WTC11 (cell line): ENCODE data around the gene KCNMB3. TPM values are rescaled to one million over a fixed set of nuclear protein-coding genes. Genes with fewer than 3 reads are reported as not detected.
"Not testable (repeated sequence)": the region's sequence is repeated elsewhere in the genome, so short reads cannot be mapped to it uniquely, and the experiment has no call there.

Source experiments
- ATAC-seq: fragments of 200-7000 bp; cut with Tn5 transposase; 2 replicates; pipeline ENCODE4 v1.10.0; 2021; ENCODE audit warnings: mild to moderate bottlenecking, moderate library complexity
- CTCF ChIA-PET: fragments of 300-600 bp; sonication (Branson Sonifier 250); formaldehyde crosslinking; loops from one replicate; lab custom pipeline; 2021; ENCODE audit warnings: antibody characterized with exemption; lab: Charles Lee
- POLR2A ChIA-PET: fragments of 350-600 bp; sonication (Branson Sonifier 250); formaldehyde crosslinking; loops from one replicate; lab custom pipeline; 2021; ENCODE audit warnings: antibody characterized with exemption; lab: Charles Lee
- DNase-seq: peaks from one replicate; pipeline ENCODE4 v3.0.0; 2021; ENCODE audit warnings: low spot score
- H3K27ac Mint-ChIP-seq: 2 replicates; pipeline ENCODE4 v1.8.0; 2021; ENCODE audit warnings: mixed read lengths
- H3K27me3 Mint-ChIP-seq: 2 replicates; pipeline ENCODE4 v1.8.0; 2021; ENCODE audit warnings: low read depth, mild to moderate bottlenecking, moderate library complexity, mixed read lengths
- H3K36me3 Mint-ChIP-seq: 2 replicates; pipeline ENCODE4 v1.8.0; 2021; ENCODE audit warnings: mixed read lengths
- H3K4me1 Mint-ChIP-seq: 2 replicates; pipeline ENCODE4 v1.8.0; 2022; ENCODE audit warnings: mixed read lengths
- H3K4me3 Mint-ChIP-seq: 2 replicates; pipeline ENCODE4 v1.8.0; 2021; ENCODE audit warnings: mild to moderate bottlenecking, moderate library complexity, mixed read lengths
- H3K9me3 Mint-ChIP-seq: 2 replicates; pipeline ENCODE4 v1.8.0; 2021; ENCODE audit warnings: mixed read lengths
- CTCF ChIP-seq: fragments of 200-600 bp; IDR thresholded peaks from 2 replicates; pipeline ENCODE4 v1.8.0; 2022; ENCODE audit warnings: antibody characterized with exemption
- E2F1 ChIP-seq: sonication (generic); formaldehyde crosslinking; IDR thresholded peaks from 2 replicates; pipeline ENCODE4 v1.8.0; 2022; ENCODE audit warnings: mild to moderate bottlenecking, missing genetic modification reagents
- ESRRA ChIP-seq: sonication (generic); formaldehyde crosslinking; IDR thresholded peaks from 2 replicates; pipeline ENCODE4 v1.8.1; 2022; ENCODE audit warnings: mild to moderate bottlenecking, missing genetic modification reagents, borderline replicate concordance
- FOXP1 ChIP-seq: sonication (generic); formaldehyde crosslinking; IDR thresholded peaks from 2 replicates; pipeline ENCODE4 v1.8.0; 2022; ENCODE audit warnings: missing genetic modification reagents, mild to moderate bottlenecking, moderate library complexity, borderline replicate concordance
- FOXP4 ChIP-seq: sonication (generic); formaldehyde crosslinking; IDR thresholded peaks from 2 replicates; pipeline ENCODE4 v1.8.0; 2022; ENCODE audit warnings: mild to moderate bottlenecking, missing genetic modification reagents
- GRHL2 ChIP-seq: fragments of 250-450 bp; sonication (Bioruptor Pico); IDR thresholded peaks from 2 replicates; pipeline ENCODE4 v1.8.0; 2022; ENCODE audit warnings: mild to moderate bottlenecking, moderate library complexity; ENCODE audit not compliant: insufficient replicate concordance, severe bottlenecking
- MLX ChIP-seq: sonication (generic); formaldehyde crosslinking; IDR thresholded peaks from 2 replicates; pipeline ENCODE4 v1.8.1; 2023; ENCODE audit warnings: mild to moderate bottlenecking, missing genetic modification reagents, moderate library complexity
- MXD4 ChIP-seq: fragments of 250-450 bp; sonication (Bioruptor Pico); IDR thresholded peaks from 2 replicates; pipeline ENCODE4 v1.8.0; 2021; ENCODE audit warnings: mild to moderate bottlenecking, moderate library complexity, borderline replicate concordance
- NR3C1 ChIP-seq: sonication (generic); formaldehyde crosslinking; conservative IDR thresholded peaks from 2 replicates; pipeline ENCODE4 v1.8.1; 2023; ENCODE audit warnings: low read depth, mild to moderate bottlenecking, missing genetic modification reagents
- PRRX2 ChIP-seq: fragments of 250-450 bp; sonication (Bioruptor Pico); IDR thresholded peaks from 2 replicates; pipeline ENCODE4 v1.8.0; 2021; ENCODE audit warnings: mild to moderate bottlenecking
- SMAD3 ChIP-seq: sonication (generic); formaldehyde crosslinking; IDR thresholded peaks from 2 replicates; pipeline ENCODE4 v1.8.0; 2022; ENCODE audit warnings: missing genetic modification reagents, mild to moderate bottlenecking, borderline replicate concordance
- USF2 ChIP-seq: sonication (generic); formaldehyde crosslinking; IDR thresholded peaks from 2 replicates; pipeline ENCODE4 v1.8.1; 2023; ENCODE audit warnings: mild to moderate bottlenecking, missing genetic modification reagents, moderate library complexity
- ZBTB21 ChIP-seq: sonication (generic); formaldehyde crosslinking; IDR thresholded peaks from 2 replicates; pipeline ENCODE4 v1.8.1; 2023; ENCODE audit warnings: mild to moderate bottlenecking, missing genetic modification reagents, borderline replicate concordance
- ZNF232 ChIP-seq: sonication (generic); formaldehyde crosslinking; IDR thresholded peaks from 2 replicates; pipeline ENCODE4 v1.8.0; 2022; ENCODE audit warnings: mild to moderate bottlenecking, missing genetic modification reagents
- total RNA-seq: library from RNA; stranded (reverse); gene quantifications from 3 replicates; pipeline ENCODE4 v1.2.3, GENCODE V29; 2021
- TF ChIP-seq, protein P1 (sequence below): sonication (generic); formaldehyde crosslinking; IDR thresholded peaks from 2 replicates; pipeline ENCODE4 v1.8.0; 2022; ENCODE audit warnings: mild to moderate bottlenecking, missing genetic modification reagents
- TF ChIP-seq, protein P2 (sequence below): sonication (generic); formaldehyde crosslinking; conservative IDR thresholded peaks from 2 replicates; pipeline ENCODE4 v1.8.1; 2022; ENCODE audit warnings: mild to moderate bottlenecking, missing genetic modification reagents

The KCNMB3 gene
- total RNA-seq, 1 experiment from 2014 or later: 1.7 TPM

DNA sequence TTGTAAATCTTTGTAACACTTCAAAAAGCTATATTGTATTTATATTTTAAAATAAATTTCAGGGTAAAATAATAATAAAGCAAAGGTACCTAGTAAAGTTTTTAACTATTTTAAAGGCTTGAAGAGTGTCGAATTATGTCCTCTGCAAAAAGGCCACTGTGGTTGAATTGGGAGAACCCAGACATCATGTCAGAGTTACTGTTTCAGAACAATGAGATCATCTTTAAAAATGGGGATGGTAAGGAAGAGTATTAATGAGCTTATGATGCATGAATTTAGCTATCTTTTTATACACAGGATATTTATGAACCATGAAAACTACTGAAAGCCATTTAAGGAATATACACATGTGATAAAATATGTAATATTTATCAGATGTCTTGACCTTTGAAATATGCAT, 26.3 kb downstream of the KCNMB3 start (continued):
- TF ChIP-seq ZNF232 (CRISPR knock-in tag) (no peak), FOXP1 (CRISPR knock-in tag) (no peak), PRRX2 (CRISPR knock-in tag) (no peak), E2F1 (CRISPR knock-in tag) (no peak)

GRCh38 chr3:179223548-179223947, 27.4 kb downstream of the KCNMB3 start:
- H3K27me3 Mint-ChIP-seq: no peaks in the 10 kb centered on the region
- H3K4me1 Mint-ChIP-seq: 0 out of 2 replicates have a peak, but pooled peaks cover 2% of the 10 kb centered on the region
- TF ChIP-seq MLX (CRISPR knock-in tag) (no peak), USF2 (CRISPR knock-in tag) (no peak)
- CTCF ChIA-PET: no interaction called here
- no peaks in the 10 kb centered on the region for H3K9me3 Mint-ChIP-seq
- H3K36me3 Mint-ChIP-seq: 0 out of 2 replicates have a peak, but pooled peaks cover 11% of the 10 kb centered on the region
- ATAC-seq: no peak
- no peak overlapping the region for H3K4me3 Mint-ChIP-seq
- POLR2A ChIA-PET: interaction anchor here (0.6 kb wide), 1 partner anchor 22 kb away, joined by 8 read pairs; no protein-coding TSS in a partner anchor
- no peak for DNase-seq
- no peak overlapping the region for H3K27ac Mint-ChIP-seq

GRCh38 chr3:179218213-179218612, 32.7 kb downstream of the KCNMB3 start:
- POLR2A ChIA-PET, DNase-seq, H3K36me3 Mint-ChIP-seq, H3K4me3 Mint-ChIP-seq, ATAC-seq, H3K27me3 Mint-ChIP-seq, H3K4me1 Mint-ChIP-seq, CTCF ChIA-PET, H3K9me3 Mint-ChIP-seq, H3K27ac Mint-ChIP-seq: not testable (repeated sequence)

DNA sequence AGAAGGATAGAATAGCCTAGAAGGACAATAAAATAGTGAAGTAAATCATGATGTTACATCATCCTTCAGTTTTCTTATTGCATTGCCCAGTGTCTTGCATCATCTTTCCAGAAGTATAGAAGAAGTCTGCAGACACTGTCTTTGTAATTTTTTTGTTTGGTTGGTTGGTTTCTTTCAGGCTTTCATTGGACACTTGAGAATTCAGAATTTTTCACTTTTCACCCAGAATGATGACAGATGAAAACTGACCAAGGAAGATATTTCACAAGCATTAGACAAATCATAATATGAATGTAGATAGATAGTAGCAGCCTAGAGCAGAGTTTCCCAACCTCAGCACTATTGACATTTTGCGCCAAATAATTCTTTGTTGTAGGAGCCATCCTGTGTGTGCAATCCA, 35.4 kb downstream of the KCNMB3 start:
- H3K27me3 Mint-ChIP-seq, DNase-seq, ATAC-seq, H3K4me1 Mint-ChIP-seq, POLR2A ChIA-PET, H3K36me3 Mint-ChIP-seq, H3K9me3 Mint-ChIP-seq, CTCF ChIA-PET, H3K4me3 Mint-ChIP-seq, H3K27ac Mint-ChIP-seq: not testable (repeated sequence)

GRCh38 chr3:179200790-179201189, 50.1 kb downstream of the KCNMB3 start:
- ATAC-seq: no peak
- no peak for DNase-seq
- ChIA-PET CTCF (no interaction called here), POLR2A (no interaction called here)
- peaks cover 28% of the 10 kb centered on the region for H3K36me3 Mint-ChIP-seq
- no peaks in the 10 kb centered on the region for H3K9me3 Mint-ChIP-seq
- TF ChIP-seq NR3C1: no peak
- TF ChIP-seq, protein P1, sequence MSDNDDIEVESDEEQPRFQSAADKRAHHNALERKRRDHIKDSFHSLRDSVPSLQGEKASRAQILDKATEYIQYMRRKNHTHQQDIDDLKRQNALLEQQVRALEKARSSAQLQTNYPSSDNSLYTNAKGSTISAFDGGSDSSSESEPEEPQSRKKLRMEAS: no peak
- no peak for TF ChIP-seq ESRRA
- no peak for TF ChIP-seq ZBTB21 (CRISPR knock-in tag)
- TF ChIP-seq SMAD3: no peak
- TF ChIP-seq, protein P2, sequence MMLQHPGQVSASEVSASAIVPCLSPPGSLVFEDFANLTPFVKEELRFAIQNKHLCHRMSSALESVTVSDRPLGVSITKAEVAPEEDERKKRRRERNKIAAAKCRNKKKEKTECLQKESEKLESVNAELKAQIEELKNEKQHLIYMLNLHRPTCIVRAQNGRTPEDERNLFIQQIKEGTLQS: no peak
- no peak for TF ChIP-seq GRHL2 (CRISPR knock-in tag)
- TF ChIP-seq CTCF: no peak
- TF ChIP-seq MXD4: no peak
- TF ChIP-seq FOXP4: no peak
- H3K27me3 Mint-ChIP-seq: no peaks in the 10 kb centered on the region
- peaks cover 14% of the 10 kb centered on the region for H3K4me1 Mint-ChIP-seq
- H3K4me3 Mint-ChIP-seq: no peak overlapping the region
- H3K27ac Mint-ChIP-seq: no peak overlapping the region
